HepG2 (cell line): ENCODE measurements around the gene AXIN2. TPM values are rescaled to one million over a fixed set of nuclear protein-coding genes. Genes with fewer than 3 reads are reported as not detected.

ENCODE experiments used
- ATAC-seq: fragments of 200-7000 bp; cut with Tn5 transposase; 3 replicates; pipeline ENCODE4 v1.9.1; 2020; ENCODE audit warnings: mild to moderate bottlenecking, moderate library complexity
- BruUV-seq: library from RNA; stranded (reverse); fragments of 400-500 nt; replicated peaks from 2 replicates; lab custom pipeline; 2021; lab: Mats Ljungman, UMichigan
- CTCF ChIA-PET: fragments of 300-600 bp; formaldehyde crosslinking; extraction: SDS; loops from one replicate; lab custom pipeline; 2021; ENCODE audit warnings: low total read pairs, inconsistent platforms, low intra/inter-chr PET ratio; lab: Yijun Ruan, JAX
- POLR2A ChIA-PET: fragments of 350-600 bp; sonication (Branson Sonifier 250); formaldehyde crosslinking; loops from one replicate; lab custom pipeline; 2020; ENCODE audit warnings: antibody characterized with exemption, inconsistent platforms; lab: Yijun Ruan, JAX
- DNase-seq: peaks from one replicate; pipeline ENCODE4 v3.0.0-alpha.2; 2015; ENCODE audit warnings: low spot score
- FAIRE-seq: peaks from 3 replicates; lab custom pipeline; 2011; peaks lifted over from hg19 to GRCh38; lab: Jason Lieb, UNC
- H2AFZ ChIP-seq: one replicate; pipeline ENCODE4 v1.6.1; 2011; ENCODE audit warnings: low read length, inconsistent platforms
- H3K27ac ChIP-seq: fragments of 300-600 bp; 3 replicates; pipeline ENCODE4 v1.8.0; 2011; ENCODE audit warnings: mixed run types, mild to moderate bottlenecking, mixed read lengths, low read length, inconsistent platforms; ENCODE audit not compliant: insufficient read depth; ENCODE audit errors: extremely low read length
- H3K27me3 ChIP-seq, 2 experiments: fragments of 200-600 bp in 1 of 2; 2 replicates in 1 of 2; 3 replicates in 1 of 2; pipeline versions ENCODE4 v1.6.0 to v1.8.0; 2011; ENCODE audit warnings: low read length in 2 of 2, mild to moderate bottlenecking in 2 of 2, moderate library complexity in 2 of 2, inconsistent platforms in 1 of 2; ENCODE audit not compliant: insufficient read depth in 2 of 2, control insufficient read depth in 1 of 2
- H3K36me3 ChIP-seq, 2 experiments: fragments of 200-600 bp in 1 of 2; replicated peaks in 1 of 2; 2 replicates in 1 of 2; 3 replicates in 1 of 2; pipeline versions ENCODE4 v1.5.1 to v1.8.0; 2011; ENCODE audit warnings: low read length in 2 of 2, inconsistent platforms in 1 of 2; ENCODE audit not compliant: insufficient read depth in 2 of 2, control insufficient read depth in 1 of 2
- H3K4me1 ChIP-seq: 2 replicates; pipeline ENCODE4 v1.5.1; 2012; ENCODE audit warnings: low read length, inconsistent platforms; ENCODE audit not compliant: insufficient read depth
- H3K4me2 ChIP-seq: 2 replicates; pipeline ENCODE4 v1.6.0; 2011; ENCODE audit warnings: low read depth, low read length, inconsistent platforms
- H3K4me3 ChIP-seq, 3 experiments: fragments of 200-600 bp in 1 of 3; sonication (generic), shearing (Covaris generic) in 1 of 3; replicated peaks in 1 of 3; 2 replicates each; pipeline ENCODE4 v1.5.1; 2011 to 2016; ENCODE audit warnings: low read length in 3 of 3, inconsistent platforms in 2 of 3, low read depth in 2 of 3, mild to moderate bottlenecking in 2 of 3, control low read depth in 1 of 3, mixed read lengths in 1 of 3; ENCODE audit not compliant: insufficient read depth in 1 of 3
- H3K79me2 ChIP-seq: one replicate; pipeline ENCODE4 v1.6.1; 2011; ENCODE audit warnings: low read length, inconsistent platforms; ENCODE audit not compliant: insufficient read depth
- H3K9ac ChIP-seq: 2 replicates; pipeline ENCODE4 v1.6.0; 2011; ENCODE audit warnings: mild to moderate bottlenecking, low read depth, low read length, inconsistent platforms; ENCODE audit not compliant: insufficient read depth
- H3K9me3 ChIP-seq: 2 replicates; pipeline ENCODE4 v1.5.1; 2012; ENCODE audit warnings: mild to moderate bottlenecking, low read length
- H4K20me1 ChIP-seq: 2 replicates; pipeline ENCODE4 v1.6.0; 2011; ENCODE audit warnings: inconsistent platforms, mild to moderate bottlenecking, low read length, moderate library complexity; ENCODE audit not compliant: insufficient read depth
- ELF3 ChIP-seq: IDR thresholded peaks from 2 replicates; pipeline ENCODE4 v1.6.1; 2016; ENCODE audit warnings: missing genetic modification reagents, missing compliant biosample characterization
- HMG20A ChIP-seq: IDR thresholded peaks from 2 replicates; pipeline ENCODE4 v1.6.1; 2016; ENCODE audit warnings: borderline replicate concordance
- MYC ChIP-seq: sonication (generic); formaldehyde crosslinking; IDR thresholded peaks from 2 replicates; pipeline ENCODE4 v1.9.0; 2021; ENCODE audit warnings: missing genetic modification reagents, borderline replicate concordance
- MYPOP ChIP-seq: sonication (generic); formaldehyde crosslinking; IDR thresholded peaks from 2 replicates; pipeline ENCODE4 v1.8.1; 2023; ENCODE audit warnings: mild to moderate bottlenecking, moderate library complexity, missing genetic modification reagents
- NR2F1 ChIP-seq, 2 experiments: fragments of 450-650 bp in 1 of 2; formaldehyde crosslinking in 1 of 2; IDR thresholded peaks; 2 replicates each; pipeline versions ENCODE4 v1.5.0 to v1.6.1; 2016 to 2020; ENCODE audit warnings: mild to moderate bottlenecking in 1 of 2, missing compliant biosample characterization in 1 of 2, missing genetic modification reagents in 1 of 2, moderate library complexity in 1 of 2
- PLRG1 ChIP-seq: fragments of 450-650 bp; conservative IDR thresholded peaks from 2 replicates; pipeline ENCODE4 v1.6.1; 2016
- RBFOX2 ChIP-seq: fragments of 200-400 bp; formaldehyde crosslinking; IDR thresholded peaks from 2 replicates; pipeline ENCODE4 v1.6.1; 2017; ENCODE audit warnings: low read depth, mild to moderate bottlenecking, low read length
- YEATS4 ChIP-seq: sonication (generic); formaldehyde crosslinking; IDR thresholded peaks from 2 replicates; pipeline ENCODE4 v1.4.0; 2020; ENCODE audit warnings: missing genetic modification reagents, borderline replicate concordance
- ZNF205 ChIP-seq: IDR thresholded peaks from 2 replicates; pipeline ENCODE4 v1.6.1; 2018; ENCODE audit warnings: missing biosample characterization, missing genetic modification reagents
- ZNF879 ChIP-seq: sonication (generic); formaldehyde crosslinking; IDR thresholded peaks from 2 replicates; pipeline ENCODE4 v1.8.1; 2023; ENCODE audit warnings: missing genetic modification reagents
- WGBS: methylation state at CpG from one replicate; pipeline ENCODE4 v1.1.6; 2017; ENCODE audit warnings: low lambda C conversion rate; 5-methylcytosine and 5-hydroxymethylcytosine counted together
- in situ Hi-C: cut with HindIII; loops from 2 replicates; pipeline ENCODE4 v1.10.0; 2017; ENCODE audit warnings: low pct_unique_long_range_greater_than_20kb; ENCODE audit not compliant: extremely low pct_ligation_motif_present
- intact Hi-C: fragments of 100-400 bp; cut with micrococcal nuclease; formaldehyde crosslinking; loops from one replicate; pipeline ENCODE4 v1.10.0; 2022; ENCODE audit not compliant: unreplicated experiment
- polyA plus RNA-seq, 8 experiments: library from polyadenylated mRNA; depleted of rRNA in 3 of 8; stranded (reverse) in 7 of 8; unstranded in 1 of 8; fragments of >200 nt; fragmentation: Illumina TruSeq in 4 of 8; extraction: Trizol in 4 of 8; gene quantifications; 2 replicates each; pipeline versions ENCODE4 v1.2.1 to v1.2.3, GENCODE V29; 2011 to 2016; ENCODE audit warnings: low read depth in 4 of 8, missing spikeins in 1 of 8, mixed read lengths in 1 of 8; ENCODE audit not compliant: insufficient read depth in 1 of 8
- total RNA-seq, 5 experiments: library from RNA; depleted of rRNA; stranded (reverse); fragments of >200 nt; fragmentation: Illumina TruSeq; extraction: Trizol; gene quantifications; 2 replicates each; pipeline ENCODE4 v1.2.3, GENCODE V29; 2016; ENCODE audit warnings: low read depth in 1 of 5
- TF ChIP-seq, protein P1 (sequence below): sonication (generic); formaldehyde crosslinking; IDR thresholded peaks from 2 replicates; pipeline ENCODE4 v1.9.0; 2022; ENCODE audit warnings: missing genetic modification reagents, mild to moderate bottlenecking, borderline replicate concordance
- TF ChIP-seq, protein P2 (sequence below): sonication (generic); formaldehyde crosslinking; IDR thresholded peaks from 2 replicates; pipeline ENCODE4 v1.4.0; 2020; ENCODE audit warnings: missing genetic modification reagents
- TF ChIP-seq, protein P3 (sequence below): IDR thresholded peaks from 2 replicates; pipeline ENCODE4 v1.6.1; 2016; ENCODE audit warnings: low read depth, control low read depth
- TF ChIP-seq, protein P4 (sequence below): IDR thresholded peaks from 2 replicates; pipeline ENCODE4 v1.6.1; 2018; ENCODE audit warnings: missing genetic modification reagents, mild to moderate bottlenecking, missing compliant biosample characterization

AXIN2 gene
- total and polyA plus RNA-seq, 2 of the 13 experiments (the other 11 are each of a cell fraction or from before 2014, with no cell fraction given), result 58.6 to 63.4 TPM

GRCh38 chr17:65572581-65573281 is 11.3 kb upstream of the AXIN2 start:
- in situ Hi-C loops (no loop called here), intact Hi-C loops (no loop called here)
- Histone ChIP-seq H3K4me1 (peaks cover 21% of the 10 kb centered on the region), H3K4me3 (peak overlapping the region in 2 of 3 experiments; percentile 1 to 54; a peak in 2 of 6 replicates), H3K4me2 (peak overlapping the region; percentile 66), H3K79me2 (no peaks in the 10 kb centered on the region), H3K27me3 (no peaks in the 10 kb centered on the region), H2AFZ (no peak overlapping the region), H3K9ac (peak overlapping the region; percentile 19; the same call in 1 of the 2 replicates), H3K36me3 (no peaks in the 10 kb centered on the region), H3K9me3 (no peaks in the 10 kb centered on the region), H3K27ac (no peak overlapping the region), H4K20me1 (no peaks in the 10 kb centered on the region)
- FAIRE-seq, result peak; percentile 82
- 33% methylated on average over 11 of the region's 14 CpGs for WGBS
- peak; percentile 68 for DNase-seq
- ATAC-seq, result peak; percentile 71
- POLR2A ChIA-PET, result interaction anchor here (1.0 to 1.6 kb wide), 2 partner anchors 11 to 14 kb away, joined by 3 to 5 read pairs; no protein-coding TSS in a partner anchor
- BruUV-seq, result no TSS peak
- CTCF ChIA-PET, result no interaction called here
- TF ChIP-seq ELF3, result peak; percentile 50
- TF ChIP-seq ZNF879, result no peak
- peak; percentile 49; the same call in 1 of the 2 replicates for TF ChIP-seq HMG20A (CRISPR knock-in tag)
- TF ChIP-seq, protein P1, sequence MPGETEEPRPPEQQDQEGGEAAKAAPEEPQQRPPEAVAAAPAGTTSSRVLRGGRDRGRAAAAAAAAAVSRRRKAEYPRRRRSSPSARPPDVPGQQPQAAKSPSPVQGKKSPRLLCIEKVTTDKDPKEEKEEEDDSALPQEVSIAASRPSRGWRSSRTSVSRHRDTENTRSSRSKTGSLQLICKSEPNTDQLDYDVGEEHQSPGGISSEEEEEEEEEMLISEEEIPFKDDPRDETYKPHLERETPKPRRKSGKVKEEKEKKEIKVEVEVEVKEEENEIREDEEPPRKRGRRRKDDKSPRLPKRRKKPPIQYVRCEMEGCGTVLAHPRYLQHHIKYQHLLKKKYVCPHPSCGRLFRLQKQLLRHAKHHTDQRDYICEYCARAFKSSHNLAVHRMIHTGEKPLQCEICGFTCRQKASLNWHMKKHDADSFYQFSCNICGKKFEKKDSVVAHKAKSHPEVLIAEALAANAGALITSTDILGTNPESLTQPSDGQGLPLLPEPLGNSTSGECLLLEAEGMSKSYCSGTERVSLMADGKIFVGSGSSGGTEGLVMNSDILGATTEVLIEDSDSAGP (CRISPR knock-in tag), result peak; percentile 88
- TF ChIP-seq MYC, result peak; percentile 68
- no peak for TF ChIP-seq RBFOX2
- TF ChIP-seq, protein P2, sequence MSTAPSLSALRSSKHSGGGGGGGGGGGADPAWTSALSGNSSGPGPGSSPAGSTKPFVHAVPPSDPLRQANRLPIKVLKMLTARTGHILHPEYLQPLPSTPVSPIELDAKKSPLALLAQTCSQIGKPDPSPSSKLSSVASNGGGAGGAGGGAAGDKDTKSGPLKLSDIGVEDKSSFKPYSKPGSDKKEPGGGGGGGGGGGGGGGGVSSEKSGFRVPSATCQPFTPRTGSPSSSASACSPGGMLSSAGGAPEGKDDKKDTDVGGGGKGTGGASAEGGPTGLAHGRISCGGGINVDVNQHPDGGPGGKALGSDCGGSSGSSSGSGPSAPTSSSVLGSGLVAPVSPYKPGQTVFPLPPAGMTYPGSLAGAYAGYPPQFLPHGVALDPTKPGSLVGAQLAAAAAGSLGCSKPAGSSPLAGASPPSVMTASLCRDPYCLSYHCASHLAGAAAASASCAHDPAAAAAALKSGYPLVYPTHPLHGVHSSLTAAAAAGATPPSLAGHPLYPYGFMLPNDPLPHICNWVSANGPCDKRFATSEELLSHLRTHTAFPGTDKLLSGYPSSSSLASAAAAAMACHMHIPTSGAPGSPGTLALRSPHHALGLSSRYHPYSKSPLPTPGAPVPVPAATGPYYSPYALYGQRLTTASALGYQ, result no peak
- TF ChIP-seq, protein P3, sequence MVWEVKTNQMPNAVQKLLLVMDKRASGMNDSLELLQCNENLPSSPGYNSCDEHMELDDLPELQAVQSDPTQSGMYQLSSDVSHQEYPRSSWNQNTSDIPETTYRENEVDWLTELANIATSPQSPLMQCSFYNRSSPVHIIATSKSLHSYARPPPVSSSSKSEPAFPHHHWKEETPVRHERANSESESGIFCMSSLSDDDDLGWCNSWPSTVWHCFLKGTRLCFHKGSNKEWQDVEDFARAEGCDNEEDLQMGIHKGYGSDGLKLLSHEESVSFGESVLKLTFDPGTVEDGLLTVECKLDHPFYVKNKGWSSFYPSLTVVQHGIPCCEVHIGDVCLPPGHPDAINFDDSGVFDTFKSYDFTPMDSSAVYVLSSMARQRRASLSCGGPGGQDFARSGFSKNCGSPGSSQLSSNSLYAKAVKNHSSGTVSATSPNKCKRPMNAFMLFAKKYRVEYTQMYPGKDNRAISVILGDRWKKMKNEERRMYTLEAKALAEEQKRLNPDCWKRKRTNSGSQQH, result 0 out of 2 replicates have a peak, but pooled peaks have one; percentile 14
- TF ChIP-seq NR2F1 (CRISPR knock-in tag; IDR thresholded peaks at IDR 0.05), result peak; percentile 74 to 75
- no peak for TF ChIP-seq ZNF205 (CRISPR knock-in tag)
- TF ChIP-seq MYPOP (CRISPR knock-in tag), result 0 out of 2 replicates have a peak, but pooled peaks have one; percentile 48
- TF ChIP-seq PLRG1, result no peak
- peak; percentile 76; the same call in 1 of the 2 replicates for TF ChIP-seq YEATS4 (CRISPR knock-in tag)
- TF ChIP-seq, protein P4, sequence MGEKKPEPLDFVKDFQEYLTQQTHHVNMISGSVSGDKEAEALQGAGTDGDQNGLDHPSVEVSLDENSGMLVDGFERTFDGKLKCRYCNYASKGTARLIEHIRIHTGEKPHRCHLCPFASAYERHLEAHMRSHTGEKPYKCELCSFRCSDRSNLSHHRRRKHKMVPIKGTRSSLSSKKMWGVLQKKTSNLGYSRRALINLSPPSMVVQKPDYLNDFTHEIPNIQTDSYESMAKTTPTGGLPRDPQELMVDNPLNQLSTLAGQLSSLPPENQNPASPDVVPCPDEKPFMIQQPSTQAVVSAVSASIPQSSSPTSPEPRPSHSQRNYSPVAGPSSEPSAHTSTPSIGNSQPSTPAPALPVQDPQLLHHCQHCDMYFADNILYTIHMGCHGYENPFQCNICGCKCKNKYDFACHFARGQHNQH (CRISPR knock-in tag), result peak; percentile 29; the same call in 1 of the 2 replicates
